Measurements from ENCODE around the gene POU2F2. TPM values are rescaled to one million over a fixed set of nuclear protein-coding genes. Genes with fewer than 3 reads are reported as not detected.
"Not testable (repeated sequence)": the region's sequence is repeated elsewhere in the genome, so short reads cannot be mapped to it uniquely, and the experiment has no call there.

The POU2F2 gene
- total RNA-seq, 1 experiment from 2014 or later = 61.9 TPM

DNA sequence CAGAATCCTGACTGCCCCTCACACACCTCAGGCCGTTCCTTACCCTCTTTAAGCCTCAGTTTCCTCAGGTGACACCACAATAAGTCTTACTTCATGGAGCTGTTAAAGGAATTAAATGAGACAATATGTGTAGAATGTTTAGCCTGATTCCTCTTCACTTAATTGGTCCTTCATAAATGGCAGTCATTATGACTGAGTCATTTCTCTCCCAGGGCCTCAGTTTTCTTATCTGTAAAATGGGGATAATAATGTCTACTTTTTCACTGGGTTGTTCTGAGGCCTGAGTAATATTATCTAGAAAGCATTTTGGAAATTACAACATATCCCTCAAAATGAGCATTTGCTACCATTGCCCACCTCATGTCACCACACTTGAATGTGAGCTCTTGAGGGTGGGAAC lies 21.6 kb downstream of the POU2F2 start:
- H3K9me3 ChIP-seq (ENCODE audit: low read length) = no peaks in the 10 kb centered on the region
- H3K4me2 ChIP-seq (ENCODE audit: low read depth, low read length, poor library complexity, severe bottlenecking) = no peak overlapping the region
- peaks cover 89% of the 10 kb centered on the region for H3K4me1 ChIP-seq (ENCODE audit: low read length)
- no peaks in the 10 kb centered on the region for H3K9me2 ChIP-seq (replicated peaks; ENCODE audit: insufficient read depth, low read length)
- H2AFZ ChIP-seq (ENCODE audit: low read length) = no peak overlapping the region
- H3K4me3 ChIP-seq (ENCODE audit: low read length) = no peak overlapping the region
- peaks cover 48% of the 10 kb centered on the region for H3K36me3 ChIP-seq (ENCODE audit: insufficient read depth, low read length)
- H3K27ac ChIP-seq (ENCODE audit: low read length) = peak overlapping the region; percentile 100
- H4K20me1 ChIP-seq (ENCODE audit: insufficient read depth, low read depth, low read length) = no peaks in the 10 kb centered on the region
- no peak for DNase-seq
- H3K79me2 ChIP-seq (ENCODE audit: low read length) = peaks cover 28% of the 10 kb centered on the region
- H3K27me3 ChIP-seq (ENCODE audit: low read length) = no peaks in the 10 kb centered on the region
- H3K9ac ChIP-seq (ENCODE audit: low read length) = no peak overlapping the region

DNA sequence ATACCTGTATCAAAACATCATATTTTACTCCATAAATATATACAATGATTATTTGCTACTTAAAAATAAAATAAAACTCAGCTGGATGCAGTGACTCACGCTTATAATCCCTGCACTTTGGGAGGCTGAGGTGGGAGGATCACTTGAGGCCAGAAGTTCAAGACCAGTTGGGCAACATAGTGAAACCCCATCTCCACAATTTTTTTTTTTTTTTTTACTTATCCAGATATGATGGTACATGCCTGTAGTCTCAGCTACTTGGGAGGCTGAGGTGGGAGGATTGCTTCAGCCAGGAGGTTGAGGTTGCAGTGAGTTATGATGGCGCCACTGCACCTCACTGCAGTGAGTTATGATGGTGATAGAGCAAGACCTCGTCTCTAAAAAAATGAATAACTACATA lies 22.4 kb downstream of the POU2F2 start:
- Histone ChIP-seq H3K79me2 (ENCODE audit: low read length) (peaks cover 36% of the 10 kb centered on the region), H4K20me1 (ENCODE audit: insufficient read depth, low read depth, low read length) (no peaks in the 10 kb centered on the region), H3K9me2 (replicated peaks; ENCODE audit: insufficient read depth, low read length) (no peaks in the 10 kb centered on the region), H3K4me3 (ENCODE audit: low read length) (no peak overlapping the region), H3K9me3 (ENCODE audit: low read length) (no peaks in the 10 kb centered on the region), H3K27ac (ENCODE audit: low read length) (peak overlapping the region; percentile 100), H2AFZ (ENCODE audit: low read length) (no peak overlapping the region), H3K9ac (ENCODE audit: low read length) (peak overlapping the region; percentile 71), H3K4me2 (ENCODE audit: low read depth, low read length, poor library complexity, severe bottlenecking) (peak overlapping the region; percentile 60), H3K27me3 (ENCODE audit: low read length) (no peaks in the 10 kb centered on the region), H3K36me3 (ENCODE audit: insufficient read depth, low read length) (peaks cover 55% of the 10 kb centered on the region), H3K4me1 (ENCODE audit: low read length) (peaks cover 88% of the 10 kb centered on the region)
- DNase-seq = no peak

DNA sequence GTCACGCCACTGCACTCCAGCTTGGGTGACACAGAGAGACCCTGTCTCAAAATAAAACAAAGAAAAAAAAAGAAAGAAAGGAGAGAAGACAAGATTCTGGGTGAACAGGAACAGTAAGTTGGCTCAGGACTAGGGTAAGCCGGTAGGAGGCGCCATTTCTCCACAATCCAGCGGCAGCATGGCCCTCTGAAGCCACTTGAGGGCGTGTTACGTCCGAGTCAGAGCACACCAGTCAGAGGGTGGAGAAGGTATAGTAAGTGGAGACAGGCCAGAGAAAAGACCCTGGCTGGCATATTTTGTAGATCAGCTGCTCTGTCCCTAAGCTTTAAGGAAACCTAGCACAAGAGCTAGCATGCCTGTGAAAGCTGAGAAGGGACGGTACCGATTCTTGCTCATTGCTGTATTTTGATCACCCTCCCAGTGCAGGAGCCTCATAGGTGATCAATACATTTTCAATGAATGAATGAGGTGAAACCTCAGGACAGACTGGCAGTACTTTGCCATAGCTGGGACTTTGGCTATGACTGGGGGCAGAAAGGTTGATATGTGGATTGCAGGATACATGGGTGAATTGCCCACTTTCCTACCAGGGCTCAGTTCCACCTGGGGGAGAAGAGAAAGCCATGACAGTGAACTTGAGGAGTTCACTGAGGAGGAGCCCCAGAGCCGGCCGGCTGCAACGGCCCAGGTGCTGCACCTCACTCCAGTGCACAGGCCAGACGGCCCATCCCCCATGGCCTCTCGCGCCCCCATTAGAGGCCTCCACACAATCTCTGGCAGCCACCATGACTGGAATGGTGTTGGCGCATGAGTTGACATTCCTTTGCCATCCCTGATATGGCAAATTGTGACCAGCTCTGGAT lies 23.5 kb downstream of the POU2F2 start:
- peaks cover 64% of the 10 kb centered on the region for H3K36me3 ChIP-seq (ENCODE audit: insufficient read depth, low read length)
- peak overlapping the region; percentile 60 for H3K4me2 ChIP-seq (ENCODE audit: low read depth, low read length, poor library complexity, severe bottlenecking)
- H3K79me2 ChIP-seq (ENCODE audit: low read length) = peaks cover 36% of the 10 kb centered on the region
- no peaks in the 10 kb centered on the region for H3K9me3 ChIP-seq (ENCODE audit: low read length)
- peaks cover 4% of the 10 kb centered on the region; the same call in 1 of the 2 replicates for H4K20me1 ChIP-seq (ENCODE audit: insufficient read depth, low read depth, low read length)
- no peaks in the 10 kb centered on the region for H3K27me3 ChIP-seq (ENCODE audit: low read length)
- H2AFZ ChIP-seq (ENCODE audit: low read length) = no peak overlapping the region
- peak overlapping the region; percentile 100 for H3K27ac ChIP-seq (ENCODE audit: low read length)
- peak overlapping the region; percentile 19; the same call in 1 of the 2 replicates for H3K4me3 ChIP-seq (ENCODE audit: low read length)
- peaks cover 81% of the 10 kb centered on the region for H3K4me1 ChIP-seq (ENCODE audit: low read length)
- H3K9ac ChIP-seq (ENCODE audit: low read length) = peak overlapping the region; percentile 71
- no peaks in the 10 kb centered on the region for H3K9me2 ChIP-seq (replicated peaks; ENCODE audit: insufficient read depth, low read length)
- DNase-seq = peak; percentile 97

DNA sequence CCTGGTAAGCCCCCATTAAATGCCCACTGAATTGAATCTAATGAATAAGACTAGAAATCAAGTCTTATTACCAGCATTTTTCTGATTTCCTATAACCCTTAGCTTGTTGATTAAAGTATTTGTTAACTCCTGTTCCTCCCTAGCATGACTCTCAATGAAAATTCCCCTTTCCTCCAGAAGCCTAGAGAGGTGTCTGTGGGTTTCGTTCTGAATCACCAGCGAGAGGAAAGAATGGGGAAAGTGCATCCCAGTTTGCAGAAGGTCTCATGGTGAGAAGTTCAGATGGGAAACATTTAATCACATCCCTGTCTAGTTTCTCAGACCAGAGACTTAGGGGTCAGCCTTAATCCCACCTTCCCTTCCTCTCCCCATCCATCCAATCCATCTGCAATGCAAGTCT lies 26.9 kb downstream of the POU2F2 start:
- Histone ChIP-seq H3K79me2 (ENCODE audit: low read length) (peaks cover 35% of the 10 kb centered on the region), H3K4me2 (ENCODE audit: low read depth, low read length, poor library complexity, severe bottlenecking) (no peak overlapping the region), H3K27ac (ENCODE audit: low read length) (peak overlapping the region; percentile 100), H3K9me3 (ENCODE audit: low read length) (no peaks in the 10 kb centered on the region), H3K9ac (ENCODE audit: low read length) (no peak overlapping the region), H3K4me3 (ENCODE audit: low read length) (no peak overlapping the region), H3K9me2 (replicated peaks; ENCODE audit: insufficient read depth, low read length) (no peaks in the 10 kb centered on the region), H3K27me3 (ENCODE audit: low read length) (no peaks in the 10 kb centered on the region), H2AFZ (ENCODE audit: low read length) (no peak overlapping the region), H3K4me1 (ENCODE audit: low read length) (peaks cover 47% of the 10 kb centered on the region), H4K20me1 (ENCODE audit: insufficient read depth, low read depth, low read length) (peaks cover 4% of the 10 kb centered on the region; the same call in 1 of the 2 replicates), H3K36me3 (ENCODE audit: insufficient read depth, low read length) (peaks cover 58% of the 10 kb centered on the region)
- DNase-seq = no peak

DNA sequence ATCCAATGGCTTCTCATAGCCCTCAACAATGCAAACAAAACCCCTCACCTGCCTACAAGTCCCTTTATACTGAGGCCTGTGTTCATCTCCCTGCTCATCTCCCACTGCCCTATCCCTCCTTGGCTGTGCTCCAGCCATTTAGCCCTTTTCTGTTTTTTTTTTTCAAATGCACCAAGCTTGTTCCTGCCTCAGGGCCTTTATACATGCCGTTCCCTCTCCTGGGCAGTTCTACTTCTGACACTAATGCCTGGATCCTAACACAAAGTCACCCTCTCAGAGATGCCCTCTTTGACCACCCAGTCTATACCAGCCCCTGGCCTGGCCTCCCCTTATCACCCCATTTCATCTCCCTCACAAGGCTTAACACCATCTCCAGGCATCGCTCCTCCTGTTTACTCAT lies 29.4 kb downstream of the POU2F2 start:
- Histone ChIP-seq H3K79me2 (ENCODE audit: low read length) (peaks cover 29% of the 10 kb centered on the region), H3K27ac (ENCODE audit: low read length) (peak overlapping the region; percentile 38)

DNA sequence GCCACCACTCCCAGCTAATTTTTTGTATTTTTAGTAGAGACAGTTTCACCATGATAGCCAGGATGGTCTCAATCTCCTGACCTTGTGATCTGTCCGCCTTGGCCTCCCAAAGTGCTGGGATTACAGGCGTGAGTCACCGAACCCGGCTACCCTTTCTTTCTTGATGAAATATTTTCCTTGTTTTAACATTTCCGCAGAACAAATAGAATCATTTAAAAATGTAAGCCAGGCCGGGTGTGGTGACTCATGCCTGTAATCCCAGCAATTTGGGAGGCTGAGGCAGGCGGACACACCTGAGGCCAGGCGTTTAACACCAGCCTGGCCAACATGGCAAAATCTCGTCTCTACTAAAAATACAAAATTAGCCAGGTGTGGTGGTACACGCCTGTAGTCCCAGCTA lies 32.0 kb downstream of the POU2F2 start:
- H3K27ac ChIP-seq (ENCODE audit: low read length); H3K4me2 ChIP-seq (ENCODE audit: low read depth, low read length, poor library complexity, severe bottlenecking); H3K4me1 ChIP-seq (ENCODE audit: low read length); H3K27me3 ChIP-seq (ENCODE audit: low read length); H2AFZ ChIP-seq (ENCODE audit: low read length); H3K9me3 ChIP-seq (ENCODE audit: low read length); H3K9me2 ChIP-seq (replicated peaks; ENCODE audit: insufficient read depth, low read length); H3K4me3 ChIP-seq (ENCODE audit: low read length); DNase-seq; H3K9ac ChIP-seq (ENCODE audit: low read length): not testable (repeated sequence)
- Histone ChIP-seq H3K79me2 (ENCODE audit: low read length) (peaks cover 13% of the 10 kb centered on the region; the same call in 1 of the 2 replicates), H3K36me3 (ENCODE audit: insufficient read depth, low read length) (peaks cover 61% of the 10 kb centered on the region), H4K20me1 (ENCODE audit: insufficient read depth, low read depth, low read length) (peaks cover 20% of the 10 kb centered on the region)

More for the DNA sequence above, 29.4 kb downstream of the POU2F2 start:
- Histone ChIP-seq H3K9me3 (ENCODE audit: low read length) (no peaks in the 10 kb centered on the region), H3K9me2 (replicated peaks; ENCODE audit: insufficient read depth, low read length) (no peaks in the 10 kb centered on the region), H2AFZ (ENCODE audit: low read length) (no peak overlapping the region), H3K4me2 (ENCODE audit: low read depth, low read length, poor library complexity, severe bottlenecking) (no peak overlapping the region), H3K27me3 (ENCODE audit: low read length) (no peaks in the 10 kb centered on the region), H3K4me1 (ENCODE audit: low read length) (peaks cover 22% of the 10 kb centered on the region), H3K9ac (ENCODE audit: low read length) (no peak overlapping the region), H3K36me3 (ENCODE audit: insufficient read depth, low read length) (peaks cover 64% of the 10 kb centered on the region), H4K20me1 (ENCODE audit: insufficient read depth, low read depth, low read length) (peaks cover 4% of the 10 kb centered on the region), H3K4me3 (ENCODE audit: low read length) (no peak overlapping the region)
- no peak for DNase-seq

DNA sequence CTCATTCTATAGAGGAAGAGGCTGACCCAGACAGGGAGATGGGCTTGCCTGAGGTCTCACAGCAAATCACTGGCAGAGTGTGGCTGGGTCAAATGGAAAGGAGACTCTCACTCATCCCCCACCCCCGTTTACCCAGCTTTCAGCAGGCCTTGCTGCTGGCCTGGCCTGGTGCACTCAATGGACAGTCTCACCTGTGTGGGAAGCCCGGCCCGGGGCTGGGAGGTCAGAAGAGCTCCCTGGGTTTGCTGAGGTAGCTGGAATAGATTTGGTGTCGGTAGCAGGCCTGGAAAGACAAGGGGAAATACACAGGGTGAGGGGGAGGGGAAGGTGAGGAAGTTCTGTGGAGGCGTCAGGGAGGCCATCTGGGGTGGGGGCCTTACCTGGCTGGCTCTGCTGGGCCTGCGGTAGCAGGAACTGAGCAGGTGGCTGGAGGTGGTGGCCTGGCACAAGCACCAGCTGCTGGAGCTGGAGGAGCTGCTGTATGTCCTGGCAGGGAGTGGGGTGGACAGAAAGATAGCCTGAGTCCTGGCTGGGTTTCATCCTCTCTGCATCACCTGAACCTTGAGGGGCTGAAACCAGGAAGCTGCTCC lies 32.8 kb downstream of the POU2F2 start:
- Histone ChIP-seq H3K9ac (ENCODE audit: low read length) (no peak overlapping the region), H3K9me3 (ENCODE audit: low read length) (no peaks in the 10 kb centered on the region), H3K4me3 (ENCODE audit: low read length) (no peak overlapping the region), H3K79me2 (ENCODE audit: low read length) (peaks cover 9% of the 10 kb centered on the region; the same call in 1 of the 2 replicates), H2AFZ (ENCODE audit: low read length) (no peak overlapping the region), H3K4me1 (ENCODE audit: low read length) (peaks cover 9% of the 10 kb centered on the region), H3K36me3 (ENCODE audit: insufficient read depth, low read length) (peaks cover 63% of the 10 kb centered on the region), H3K4me2 (ENCODE audit: low read depth, low read length, poor library complexity, severe bottlenecking) (no peak overlapping the region), H3K27me3 (ENCODE audit: low read length) (no peaks in the 10 kb centered on the region), H3K27ac (ENCODE audit: low read length) (no peak overlapping the region), H4K20me1 (ENCODE audit: insufficient read depth, low read depth, low read length) (peaks cover 28% of the 10 kb centered on the region), H3K9me2 (replicated peaks; ENCODE audit: insufficient read depth, low read length) (no peaks in the 10 kb centered on the region)
- DNase-seq = no peak

DNA sequence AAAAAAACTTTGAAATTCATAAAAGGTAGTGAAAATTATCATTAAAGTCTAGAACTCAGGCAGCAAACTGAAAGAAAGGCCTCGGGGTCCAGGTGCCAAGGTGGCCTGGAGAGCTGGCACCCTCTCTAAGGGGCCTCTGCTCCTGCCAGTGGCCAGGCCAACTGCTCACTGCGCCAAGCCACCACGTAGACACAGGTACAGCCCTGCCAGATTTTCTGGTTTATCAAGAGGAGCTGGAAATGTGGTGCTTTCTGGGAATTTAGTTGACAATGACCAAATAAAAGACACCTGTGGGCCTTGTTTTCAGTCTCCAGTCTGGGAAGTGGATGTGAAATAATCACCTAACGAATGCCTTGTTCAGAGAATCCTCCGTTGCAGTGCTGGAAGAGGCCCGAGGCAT lies 33.5 kb downstream of the POU2F2 start:
- Histone ChIP-seq H3K9me3 (ENCODE audit: low read length) (no peaks in the 10 kb centered on the region), H3K79me2 (ENCODE audit: low read length) (peaks cover 9% of the 10 kb centered on the region; the same call in 1 of the 2 replicates), H3K4me1 (ENCODE audit: low read length) (peaks cover 11% of the 10 kb centered on the region), H3K36me3 (ENCODE audit: insufficient read depth, low read length) (peaks cover 63% of the 10 kb centered on the region), H3K4me2 (ENCODE audit: low read depth, low read length, poor library complexity, severe bottlenecking) (no peak overlapping the region), H3K9ac (ENCODE audit: low read length) (no peak overlapping the region), H2AFZ (ENCODE audit: low read length) (no peak overlapping the region), H4K20me1 (ENCODE audit: insufficient read depth, low read depth, low read length) (peaks cover 29% of the 10 kb centered on the region; the same call in 1 of the 2 replicates), H3K9me2 (replicated peaks; ENCODE audit: insufficient read depth, low read length) (no peaks in the 10 kb centered on the region), H3K27ac (ENCODE audit: low read length) (no peak overlapping the region), H3K27me3 (ENCODE audit: low read length) (no peaks in the 10 kb centered on the region), H3K4me3 (ENCODE audit: low read length) (no peak overlapping the region)
- no peak for DNase-seq

All from Karpas-422 (cell line).